ENCODE measurements around the gene COPE. TPM values are rescaled to one million over a fixed set of nuclear protein-coding genes. Genes with fewer than 3 reads are reported as not detected.

COPE gene
- total and polyA plus RNA-seq, 3 donors from 2014 or later: 343 to 692 (median 490) TPM

GRCh38 chr19:18946918-18947317 is 27.7 kb upstream of the COPE start:
- Histone ChIP-seq H3K27ac (no peak overlapping the region), H3K4me3 (no peak overlapping the region), H3K4me1 (no peaks in the 10 kb centered on the region), H3K27me3 (no peaks in the 10 kb centered on the region), H3K36me3 (ENCODE audit: low read depth, missing control alignments) (no peaks in the 10 kb centered on the region), H3K9me3 (no peaks in the 10 kb centered on the region)
- no peak for DNase-seq
- 59 to 68% methylated on average over 10 to 14 of the region's 14 CpGs for WGBS, 2 donors
- no peak for TF ChIP-seq POLR2A (IDR thresholded peaks at IDR 0.05)
- TF ChIP-seq CTCF (IDR thresholded peaks at IDR 0.05): no peak
- intact Hi-C loops (cut with DNase I; ENCODE audit: low total_unique reads): no loop called here

- no peak overlapping the region for H3K27ac ChIP-seq
- H3K27me3 ChIP-seq: no peaks in the 10 kb centered on the region
- no peaks in the 10 kb centered on the region for H3K9me3 ChIP-seq
- H3K4me1 ChIP-seq: no peaks in the 10 kb centered on the region
- H3K36me3 ChIP-seq (ENCODE audit: low read depth, missing control alignments): no peaks in the 10 kb centered on the region
- H3K4me3 ChIP-seq: no peak overlapping the region
- TF ChIP-seq CTCF (IDR thresholded peaks at IDR 0.05) (no peak), POLR2A (IDR thresholded peaks at IDR 0.05) (no peak)
- intact Hi-C loops (cut with DNase I; ENCODE audit: low total_unique reads): no loop called here
- DNase-seq: no peak
Observed at GRCh38 chr19:18946335-18946734, 27.1 kb upstream of the COPE start.

GRCh38 chr19:18945297-18945696 is 26.1 kb upstream of the COPE start:
- Histone ChIP-seq H3K36me3 (ENCODE audit: low read depth, missing control alignments) (no peaks in the 10 kb centered on the region), H3K27ac (no peak overlapping the region), H3K4me3 (no peak overlapping the region), H3K4me1 (no peaks in the 10 kb centered on the region), H3K27me3 (no peaks in the 10 kb centered on the region), H3K9me3 (no peaks in the 10 kb centered on the region)
- no peak for DNase-seq
- intact Hi-C loops (cut with DNase I; ENCODE audit: low total_unique reads): no loop called here
- 90 to 92% methylated on average over 9 of the region's 9 CpGs for WGBS, 2 donors
- no peak for TF ChIP-seq POLR2A (IDR thresholded peaks at IDR 0.05)
- no peak for TF ChIP-seq CTCF (IDR thresholded peaks at IDR 0.05)

- Histone ChIP-seq H3K9me3 (no peaks in the 10 kb centered on the region), H3K36me3 (ENCODE audit: low read depth, missing control alignments) (no peaks in the 10 kb centered on the region), H3K27me3 (no peaks in the 10 kb centered on the region), H3K27ac (no peak overlapping the region), H3K4me1 (peaks cover 9% of the 10 kb centered on the region), H3K4me3 (no peak overlapping the region)
- 84 to 90% methylated on average over 4 of the region's 4 CpGs for WGBS, 2 donors
- intact Hi-C loops (cut with DNase I; ENCODE audit: low total_unique reads): no loop called here
- DNase-seq: no peak
- TF ChIP-seq POLR2A (IDR thresholded peaks at IDR 0.05) (no peak), CTCF (IDR thresholded peaks at IDR 0.05) (no peak)
Observed at GRCh38 chr19:18943465-18943864, 24.3 kb upstream of the COPE start.

- intact Hi-C loops (cut with DNase I; ENCODE audit: low total_unique reads): no loop called here
- TF ChIP-seq POLR2A (IDR thresholded peaks at IDR 0.05) (no peak), CTCF (IDR thresholded peaks at IDR 0.05) (no peak)
- no peaks in the 10 kb centered on the region for H3K9me3 ChIP-seq
- 89% methylated on average over 6 of the region's 6 CpGs for WGBS, 2 donors
- DNase-seq: no peak
- H3K4me3 ChIP-seq: no peak overlapping the region
- peaks cover 9% of the 10 kb centered on the region for H3K4me1 ChIP-seq
- H3K36me3 ChIP-seq (ENCODE audit: low read depth, missing control alignments): no peaks in the 10 kb centered on the region
- H3K27me3 ChIP-seq: no peaks in the 10 kb centered on the region
- no peak overlapping the region for H3K27ac ChIP-seq
Observed at GRCh38 chr19:18942692-18943091, 23.5 kb upstream of the COPE start.

All from testis (tissue), 3 donors.